ENCODE results near the gene NAT10. TPM values are rescaled to one million over a fixed set of nuclear protein-coding genes. Genes with fewer than 3 reads are reported as not detected.
"Not testable (repeated sequence)": the region's sequence is repeated elsewhere in the genome, so short reads cannot be mapped to it uniquely, and the experiment has no call there.

NAT10 gene
- total RNA-seq, 1 experiment from 2014 or later = 48.7 TPM

DNA sequence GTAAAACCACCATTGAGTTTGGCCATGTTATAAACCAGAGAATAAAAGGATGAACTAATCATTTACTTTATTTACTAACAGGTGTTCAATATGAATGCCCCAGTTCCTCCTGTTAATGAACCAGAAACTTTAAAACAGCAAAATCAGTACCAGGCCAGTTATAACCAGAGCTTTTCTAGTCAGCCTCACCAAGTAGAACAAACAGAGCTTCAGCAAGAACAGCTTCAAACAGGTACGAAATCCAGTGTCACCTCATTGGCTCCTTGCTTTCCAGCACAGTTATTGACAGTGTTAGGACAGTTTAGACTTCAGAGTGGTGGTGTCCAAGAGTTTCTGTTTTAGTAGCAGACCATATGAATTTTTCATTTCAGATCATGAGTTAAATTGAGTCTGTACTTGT, 13.6 kb upstream of the NAT10 start:
- intact Hi-C loops (cut with micrococcal nuclease) = no loop called here
- DNase-seq (no peak), ATAC-seq (no peak)
- Histone ChIP-seq H3K9me2 (replicated peaks; ENCODE audit: low read length) (no peaks in the 10 kb centered on the region), H4K20me1 (ENCODE audit: low read length) (0 out of 2 replicates have a peak, but pooled peaks cover 3% of the 10 kb centered on the region), H3K4me1 (ENCODE audit: insufficient read depth, low read length) (no peaks in the 10 kb centered on the region), H3F3A (ENCODE audit: low read length, unreplicated experiment) (peaks cover under 1% of the 10 kb centered on the region), H3K27me3 (ENCODE audit: low read length) (no peaks in the 10 kb centered on the region), H3K9me3 (ENCODE audit: low read length) (no peaks in the 10 kb centered on the region), H3K4me3 (ENCODE audit: low read length) (no peak overlapping the region), H3K4me2 (ENCODE audit: low read length) (no peak overlapping the region), H3K79me2 (ENCODE audit: low read length) (peaks cover 9% of the 10 kb centered on the region), H2AFZ (ENCODE audit: low read length) (no peak overlapping the region), H3K36me3 (ENCODE audit: low read depth, low read length) (peaks cover 73% of the 10 kb centered on the region), H3K9ac (ENCODE audit: low read length) (no peak overlapping the region), H3K27ac (ENCODE audit: low read length) (no peak overlapping the region)
- BruUV-seq (replicated peaks) = no TSS peak
- ChIA-PET POLR2A (ENCODE audit: unreplicated experiment) (no interaction called here), CTCF (no interaction called here)
- TF ChIP-seq EZH2 (IDR thresholded peaks at IDR 0.05; ENCODE audit: low read length, unreplicated experiment) (no peak), EZH2phosphoT487 (IDR thresholded peaks at IDR 0.05; ENCODE audit: borderline replicate concordance, low read length) (no peak)
- TF ChIP-seq, protein P1, sequence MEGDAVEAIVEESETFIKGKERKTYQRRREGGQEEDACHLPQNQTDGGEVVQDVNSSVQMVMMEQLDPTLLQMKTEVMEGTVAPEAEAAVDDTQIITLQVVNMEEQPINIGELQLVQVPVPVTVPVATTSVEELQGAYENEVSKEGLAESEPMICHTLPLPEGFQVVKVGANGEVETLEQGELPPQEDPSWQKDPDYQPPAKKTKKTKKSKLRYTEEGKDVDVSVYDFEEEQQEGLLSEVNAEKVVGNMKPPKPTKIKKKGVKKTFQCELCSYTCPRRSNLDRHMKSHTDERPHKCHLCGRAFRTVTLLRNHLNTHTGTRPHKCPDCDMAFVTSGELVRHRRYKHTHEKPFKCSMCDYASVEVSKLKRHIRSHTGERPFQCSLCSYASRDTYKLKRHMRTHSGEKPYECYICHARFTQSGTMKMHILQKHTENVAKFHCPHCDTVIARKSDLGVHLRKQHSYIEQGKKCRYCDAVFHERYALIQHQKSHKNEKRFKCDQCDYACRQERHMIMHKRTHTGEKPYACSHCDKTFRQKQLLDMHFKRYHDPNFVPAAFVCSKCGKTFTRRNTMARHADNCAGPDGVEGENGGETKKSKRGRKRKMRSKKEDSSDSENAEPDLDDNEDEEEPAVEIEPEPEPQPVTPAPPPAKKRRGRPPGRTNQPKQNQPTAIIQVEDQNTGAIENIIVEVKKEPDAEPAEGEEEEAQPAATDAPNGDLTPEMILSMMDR (conservative IDR thresholded peaks at IDR 0.05; ENCODE audit: low read depth, low read length) = no peak

DNA sequence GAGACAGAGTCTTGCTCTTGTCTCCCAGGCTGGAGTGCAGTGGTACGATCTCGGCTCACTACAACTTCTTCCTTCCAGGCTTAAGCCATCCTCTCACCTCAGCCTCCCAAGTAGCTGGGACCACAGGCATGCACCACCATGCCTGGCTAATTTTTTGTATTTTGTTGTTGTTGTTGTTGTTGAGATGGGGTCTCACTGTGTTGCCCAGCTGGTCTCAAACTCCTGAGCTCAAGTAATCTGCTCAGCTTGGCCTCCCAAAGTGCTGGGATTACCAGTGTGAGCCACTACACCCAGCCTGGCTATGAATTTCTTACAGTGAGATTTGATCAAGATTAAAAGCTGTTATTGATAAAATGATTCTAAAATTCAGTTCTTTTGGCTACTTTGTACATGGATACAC, 10.5 kb upstream of the NAT10 start:
- H3K9me3 ChIP-seq (ENCODE audit: low read length); H3K9ac ChIP-seq (ENCODE audit: low read length); BruUV-seq (replicated peaks); DNase-seq; H3K27ac ChIP-seq (ENCODE audit: low read length); H4K20me1 ChIP-seq (ENCODE audit: low read length); intact Hi-C loops (cut with micrococcal nuclease); H3K27me3 ChIP-seq (ENCODE audit: low read length); CTCF ChIA-PET; H3K4me1 ChIP-seq (ENCODE audit: insufficient read depth, low read length); H3F3A ChIP-seq (ENCODE audit: low read length, unreplicated experiment); ATAC-seq; H3K4me3 ChIP-seq (ENCODE audit: low read length); H2AFZ ChIP-seq (ENCODE audit: low read length); H3K4me2 ChIP-seq (ENCODE audit: low read length); H3K79me2 ChIP-seq (ENCODE audit: low read length); H3K9me2 ChIP-seq (replicated peaks; ENCODE audit: low read length): not testable (repeated sequence)
- peaks cover 80% of the 10 kb centered on the region for H3K36me3 ChIP-seq (ENCODE audit: low read depth, low read length)
- POLR2A ChIA-PET (ENCODE audit: unreplicated experiment) = interaction anchor here (0.6 kb wide), 1 partner anchor 31 kb away, joined by 3 read pairs; no protein-coding TSS in a partner anchor

DNA sequence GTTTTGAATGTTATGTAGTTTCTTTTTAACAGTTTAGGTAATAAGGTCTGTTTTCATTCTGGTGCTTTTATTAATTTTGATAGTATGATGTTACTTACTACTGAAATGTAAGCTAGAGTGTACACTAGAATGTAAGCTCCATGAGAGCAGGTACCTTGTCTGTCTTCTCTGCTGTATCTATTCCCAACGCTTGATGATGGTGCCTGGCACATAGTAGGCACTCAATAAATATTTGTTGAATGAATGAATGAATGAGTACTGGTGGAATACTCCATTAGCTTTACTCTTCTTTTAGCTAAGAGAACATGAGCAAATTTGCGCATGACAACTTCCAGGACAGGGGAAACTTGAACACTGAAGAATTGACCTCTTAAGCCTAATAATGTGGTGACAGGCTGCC, 6.6 kb upstream of the NAT10 start:
- DNase-seq (no peak), ATAC-seq (no peak)
- Histone ChIP-seq H3K36me3 (ENCODE audit: low read depth, low read length) (peaks cover 63% of the 10 kb centered on the region), H3K9me2 (replicated peaks; ENCODE audit: low read length) (no peaks in the 10 kb centered on the region), H2AFZ (ENCODE audit: low read length) (no peak overlapping the region), H3K4me1 (ENCODE audit: insufficient read depth, low read length) (no peaks in the 10 kb centered on the region), H3K4me3 (ENCODE audit: low read length) (no peak overlapping the region), H3K27me3 (ENCODE audit: low read length) (no peaks in the 10 kb centered on the region), H3K4me2 (ENCODE audit: low read length) (no peak overlapping the region), H3K27ac (ENCODE audit: low read length) (no peak overlapping the region), H3K9me3 (ENCODE audit: low read length) (no peaks in the 10 kb centered on the region), H3F3A (ENCODE audit: low read length, unreplicated experiment) (no peaks in the 10 kb centered on the region), H4K20me1 (ENCODE audit: low read length) (no peaks in the 10 kb centered on the region), H3K9ac (ENCODE audit: low read length) (no peak overlapping the region), H3K79me2 (ENCODE audit: low read length) (no peaks in the 10 kb centered on the region)
- intact Hi-C loops (cut with micrococcal nuclease) = no loop called here
- CTCF ChIA-PET = no interaction called here
- POLR2A ChIA-PET (ENCODE audit: unreplicated experiment) = no interaction called here
- TF ChIP-seq EZH2phosphoT487 (IDR thresholded peaks at IDR 0.05; ENCODE audit: borderline replicate concordance, low read length) = no peak
- TF ChIP-seq EZH2 (IDR thresholded peaks at IDR 0.05; ENCODE audit: low read length, unreplicated experiment) = no peak
- TF ChIP-seq, protein P1 (conservative IDR thresholded peaks at IDR 0.05; ENCODE audit: low read depth, low read length) = no peak
- no TSS peak for BruUV-seq (replicated peaks)
